Urinary bladder (tissue), 4 donors: ENCODE measurements around the gene PTPRD. TPM values are rescaled to one million over a fixed set of nuclear protein-coding genes. Genes with fewer than 3 reads are reported as not detected.

Experiments
- DNase-seq: peaks from one replicate; pipeline ENCODE4 v3.0.0-alpha.2; 2015; ENCODE audit errors: extremely low spot score
- H3K27ac ChIP-seq: one replicate; pipeline ENCODE4 v1.5.1; 2013; ENCODE audit warnings: low read depth, mild to moderate bottlenecking, moderate library complexity
- H3K36me3 ChIP-seq: one replicate; pipeline ENCODE4 v1.6.1; 2013; ENCODE audit warnings: mild to moderate bottlenecking, moderate library complexity; ENCODE audit not compliant: insufficient read depth
- H3K4me1 ChIP-seq: one replicate; pipeline ENCODE4 v1.6.1; 2013; ENCODE audit warnings: mild to moderate bottlenecking, moderate library complexity; ENCODE audit not compliant: insufficient read depth
- H3K4me3 ChIP-seq: one replicate; pipeline ENCODE4 v1.5.1; 2013; ENCODE audit warnings: low read depth, low read length
- WGBS: extraction: QIAGEN DNeasy Blood & Tissue Kit; methylation state at CpG from one replicate; pipeline ENCODE4 v1.1.7; 2013; 5-methylcytosine and 5-hydroxymethylcytosine counted together
- polyA plus RNA-seq: library from polyadenylated mRNA; stranded (reverse); fragments of 200-250 nt; gene quantifications from one replicate; pipeline ENCODE4 v1.2.3, GENCODE V29; 2013
- total RNA-seq: library from RNA; depleted of rRNA; stranded (reverse); fragments of >200 nt; gene quantifications from one replicate; pipeline ENCODE4 v1.2.3, GENCODE V29; 2014
- donor health status: healthy with polysubstance abuse.
- donor health status: healthy.

Gene PTPRD
- total and polyA plus RNA-seq, 2 donors: 7.3 to 210 TPM

DNA sequence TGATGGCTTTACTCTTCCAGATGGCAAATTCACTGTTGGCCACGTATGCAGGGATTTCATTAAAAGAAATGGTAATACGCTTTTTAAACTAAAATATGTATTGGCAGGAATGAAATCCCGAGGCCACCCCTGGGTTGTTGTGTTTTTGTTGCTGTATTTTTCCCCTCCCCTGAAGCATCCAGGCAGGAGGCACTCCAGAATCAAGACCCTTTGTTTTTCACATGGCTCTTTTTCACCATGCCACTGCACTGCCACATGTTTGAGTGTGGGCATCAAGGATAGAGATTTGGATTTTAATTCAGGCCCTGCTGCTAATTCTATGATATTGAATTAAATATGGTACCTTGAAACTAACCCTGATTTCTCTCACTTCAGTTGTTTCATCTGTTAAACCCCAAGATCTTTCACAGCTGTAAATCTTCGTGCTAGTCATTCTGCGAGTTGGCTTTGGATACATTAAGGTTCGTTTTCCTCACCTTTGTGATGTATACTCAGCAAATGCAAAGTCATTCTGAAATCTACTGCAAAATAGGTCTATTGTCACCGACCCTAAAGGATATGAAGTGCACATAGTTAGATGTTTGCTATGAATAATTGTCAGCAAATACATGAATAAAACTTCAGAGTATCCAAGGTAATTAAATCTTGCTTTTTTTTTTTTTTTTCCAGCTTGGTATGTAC lies 533.4 kb downstream of the PTPRD start:
- H3K27ac ChIP-seq: no peak overlapping the region
- 69% methylated on average over 7 of the region's 7 CpGs for WGBS
- DNase-seq: no peak

GRCh38 chr9:10071579-10071978 lies 541.2 kb downstream of the PTPRD start:
- no peaks in the 10 kb centered on the region for H3K36me3 ChIP-seq
- WGBS: 72% methylated on average over 1 of the region's 1 CpG
- no peaks in the 10 kb centered on the region for H3K4me1 ChIP-seq
- no peak overlapping the region for H3K4me3 ChIP-seq
- H3K27ac ChIP-seq: no peak overlapping the region
- DNase-seq: no peak

More for the DNA sequence above, 533.4 kb downstream of the PTPRD start:
- Histone ChIP-seq H3K36me3 (no peaks in the 10 kb centered on the region), H3K4me3 (no peak overlapping the region), H3K4me1 (no peaks in the 10 kb centered on the region)

GRCh38 chr9:10062629-10063395 lies 550.0 kb downstream of the PTPRD start:
- DNase-seq: no peak
- Histone ChIP-seq H3K36me3 (no peaks in the 10 kb centered on the region), H3K4me1 (no peaks in the 10 kb centered on the region), H3K27ac (no peak overlapping the region), H3K4me3 (no peak overlapping the region)
- WGBS: 77% methylated on average over 3 of the region's 3 CpGs

- H3K4me1 ChIP-seq: no peaks in the 10 kb centered on the region
- H3K4me3 ChIP-seq: no peak overlapping the region
- DNase-seq: peak; percentile 7
- no peaks in the 10 kb centered on the region for H3K36me3 ChIP-seq
- WGBS: 33% methylated on average over 3 of the region's 3 CpGs
- no peak overlapping the region for H3K27ac ChIP-seq
These were observed 553.8 kb downstream of the PTPRD start for GRCh38 chr9:10059044-10059443.

DNA sequence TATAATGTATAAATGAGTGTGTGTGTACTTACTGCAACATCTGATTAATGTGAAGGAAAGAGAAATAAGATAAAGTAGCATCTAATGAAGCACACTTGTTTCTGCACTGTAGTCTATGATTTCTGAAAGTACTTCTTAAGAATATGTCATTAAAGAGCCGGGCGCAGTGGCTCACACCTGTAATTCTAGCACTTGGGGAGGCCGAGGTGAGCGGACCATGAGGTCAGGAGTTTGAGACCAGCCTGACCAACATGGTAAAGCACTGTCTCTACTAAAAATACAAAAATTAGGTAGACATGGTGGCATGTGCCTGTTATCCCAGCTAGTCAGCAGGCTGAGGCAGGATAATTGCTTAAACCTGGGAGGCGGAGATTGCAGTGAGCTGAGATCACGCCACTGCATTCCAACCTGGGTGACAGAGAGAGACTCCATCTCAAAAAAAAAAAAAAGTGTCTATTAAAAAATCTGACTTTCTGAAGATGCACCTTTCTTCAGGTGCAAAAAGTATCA lies 556.9 kb downstream of the PTPRD start:
- WGBS: 94% methylated on average over 6 of the region's 6 CpGs

GRCh38 chr9:10054456-10054855 lies 558.3 kb downstream of the PTPRD start:
- WGBS: 82% methylated on average over 1 of the region's 1 CpG
- H3K4me1 ChIP-seq: no peaks in the 10 kb centered on the region
- no peak overlapping the region for H3K27ac ChIP-seq
- no peak for DNase-seq
- H3K36me3 ChIP-seq: no peaks in the 10 kb centered on the region
- no peak overlapping the region for H3K4me3 ChIP-seq

More for the DNA sequence above, 556.9 kb downstream of the PTPRD start:
- Histone ChIP-seq H3K4me3 (no peak overlapping the region), H3K36me3 (no peaks in the 10 kb centered on the region), H3K27ac (no peak overlapping the region), H3K4me1 (no peaks in the 10 kb centered on the region)
- no peak for DNase-seq

- Histone ChIP-seq H3K27ac (no peak overlapping the region), H3K36me3 (no peaks in the 10 kb centered on the region), H3K4me3 (no peak overlapping the region), H3K4me1 (no peaks in the 10 kb centered on the region)
- DNase-seq: no peak
These were observed 559.9 kb downstream of the PTPRD start for GRCh38 chr9:10052916-10053315.

DNA sequence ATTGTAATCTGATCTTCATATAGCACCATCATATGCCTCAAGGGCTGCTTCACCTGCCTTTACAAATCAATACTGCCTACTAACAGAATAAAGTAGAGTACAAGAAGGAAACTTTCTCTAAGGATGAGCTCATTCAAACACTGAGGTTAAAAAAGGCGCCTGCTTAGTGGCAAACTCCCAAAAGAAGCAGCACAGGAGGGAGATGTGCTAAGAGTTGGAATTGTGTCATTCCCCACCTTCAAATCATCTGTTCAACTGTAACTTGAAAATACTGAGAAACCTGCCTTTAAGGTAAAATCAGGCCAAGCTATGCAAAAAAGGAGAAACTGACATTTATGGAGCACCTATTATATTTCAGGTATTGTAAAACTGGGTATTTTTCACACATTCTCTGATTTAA lies 560.6 kb downstream of the PTPRD start:
- no peak for DNase-seq
- Histone ChIP-seq H3K4me3 (no peak overlapping the region), H3K36me3 (no peaks in the 10 kb centered on the region), H3K27ac (no peak overlapping the region), H3K4me1 (no peaks in the 10 kb centered on the region)
- WGBS: 84% methylated on average over 1 of the region's 1 CpG

GRCh38 chr9:10050016-10050415 lies 562.8 kb downstream of the PTPRD start:
- DNase-seq: no peak
- Histone ChIP-seq H3K36me3 (no peaks in the 10 kb centered on the region), H3K27ac (no peak overlapping the region), H3K4me3 (no peak overlapping the region), H3K4me1 (no peaks in the 10 kb centered on the region)
- 83% methylated on average over 4 of the region's 4 CpGs for WGBS

DNA sequence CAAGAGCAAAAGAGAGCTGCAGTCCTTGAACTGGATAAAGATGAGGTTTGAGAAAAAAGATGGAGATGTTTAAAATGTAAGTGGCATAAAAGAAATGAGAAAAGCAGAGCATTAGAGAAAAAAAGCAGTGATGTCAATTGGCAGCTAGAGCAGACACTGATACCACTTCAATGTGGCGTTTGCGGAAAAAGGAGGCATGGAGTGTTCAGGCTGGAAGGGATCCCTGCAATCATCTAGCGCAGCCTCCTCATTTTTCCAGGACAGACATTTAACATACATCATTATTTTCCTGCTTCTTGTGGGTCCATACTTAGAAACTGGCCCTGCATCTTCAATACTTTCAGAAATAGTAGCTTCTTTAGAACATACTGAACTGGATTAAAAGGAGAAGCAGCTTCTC lies 563.8 kb downstream of the PTPRD start:
- no peaks in the 10 kb centered on the region for H3K36me3 ChIP-seq
- 94% methylated on average over 3 of the region's 3 CpGs for WGBS
- no peak overlapping the region for H3K27ac ChIP-seq
- no peak overlapping the region for H3K4me3 ChIP-seq
- DNase-seq: no peak
- no peaks in the 10 kb centered on the region for H3K4me1 ChIP-seq

- Histone ChIP-seq H3K4me1 (no peaks in the 10 kb centered on the region), H3K36me3 (no peaks in the 10 kb centered on the region), H3K27ac (no peak overlapping the region), H3K4me3 (no peak overlapping the region)
- DNase-seq: no peak
- WGBS: 25% methylated on average over 2 of the region's 2 CpGs
These were observed 567.2 kb downstream of the PTPRD start for GRCh38 chr9:10045598-10045997.

DNA sequence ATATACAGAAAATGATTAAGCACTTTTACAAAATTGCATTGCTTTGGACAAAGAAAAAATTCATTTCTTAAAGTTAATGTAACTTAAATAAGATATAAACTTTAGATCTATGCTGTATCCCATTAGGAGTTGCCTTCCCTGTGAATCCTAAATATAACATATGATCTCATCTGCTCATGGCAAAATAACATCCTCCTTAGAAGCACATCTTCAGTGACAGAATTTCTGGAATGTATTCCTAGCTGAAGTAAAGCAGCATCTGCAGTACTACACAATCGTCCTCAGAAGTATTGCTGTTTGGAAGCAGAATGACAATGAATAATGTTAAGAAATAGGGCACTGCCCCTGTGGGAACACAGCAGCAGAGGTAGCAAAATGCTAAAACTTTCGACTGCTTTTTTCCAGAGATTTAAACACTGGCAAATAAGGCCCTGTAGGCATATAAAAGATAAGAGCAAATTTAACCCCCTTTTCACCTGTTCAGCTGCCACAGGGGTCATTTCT lies 571.0 kb downstream of the PTPRD start:
- no peaks in the 10 kb centered on the region for H3K4me1 ChIP-seq
- H3K27ac ChIP-seq: no peak overlapping the region
- no peak overlapping the region for H3K4me3 ChIP-seq
- WGBS: 15% methylated on average over 2 of the region's 2 CpGs
- no peaks in the 10 kb centered on the region for H3K36me3 ChIP-seq
- no peak for DNase-seq

- no peak overlapping the region for H3K27ac ChIP-seq
- no peak for DNase-seq
- no peaks in the 10 kb centered on the region for H3K36me3 ChIP-seq
- no peaks in the 10 kb centered on the region for H3K4me1 ChIP-seq
- WGBS: 76% methylated on average over 2 of the region's 2 CpGs
- H3K4me3 ChIP-seq: no peak overlapping the region
These were observed 576.7 kb downstream of the PTPRD start for GRCh38 chr9:10036095-10036494.

DNA sequence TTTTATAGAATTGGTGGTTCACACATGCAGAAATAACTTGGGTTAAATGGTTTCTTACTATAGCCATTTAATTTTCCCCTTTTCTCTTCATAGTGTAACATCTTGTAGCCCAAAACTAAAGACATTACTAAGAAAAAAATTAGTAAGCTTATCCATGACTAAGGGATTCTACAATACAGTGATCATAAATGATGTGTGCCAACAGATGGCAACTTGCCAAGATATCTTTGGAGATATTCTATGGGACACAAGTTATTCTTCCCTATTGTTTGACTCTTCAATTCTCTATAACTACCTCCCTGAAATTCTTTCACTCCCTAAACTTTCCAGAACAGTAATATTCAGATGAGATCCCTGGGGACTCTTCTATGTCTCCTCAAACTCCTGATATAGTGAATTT lies 580.6 kb downstream of the PTPRD start:
- H3K4me3 ChIP-seq: no peak overlapping the region
- H3K4me1 ChIP-seq: no peaks in the 10 kb centered on the region
- H3K36me3 ChIP-seq: no peaks in the 10 kb centered on the region
- no peak for DNase-seq
- no peak overlapping the region for H3K27ac ChIP-seq
